Amniotic epithelial cell (primary cell): Measurements from ENCODE around the gene PHLDB2.

Source experiments
- DNase-seq: peaks from one replicate; pipeline ENCODE4 v3.0.0-alpha.2; 2010; ENCODE audit warnings: low read depth

PHLDB2 gene

GRCh38 chr3:111924283-111924682, 65.2 kb downstream of the PHLDB2 start:
- no peak for DNase-seq

DNA sequence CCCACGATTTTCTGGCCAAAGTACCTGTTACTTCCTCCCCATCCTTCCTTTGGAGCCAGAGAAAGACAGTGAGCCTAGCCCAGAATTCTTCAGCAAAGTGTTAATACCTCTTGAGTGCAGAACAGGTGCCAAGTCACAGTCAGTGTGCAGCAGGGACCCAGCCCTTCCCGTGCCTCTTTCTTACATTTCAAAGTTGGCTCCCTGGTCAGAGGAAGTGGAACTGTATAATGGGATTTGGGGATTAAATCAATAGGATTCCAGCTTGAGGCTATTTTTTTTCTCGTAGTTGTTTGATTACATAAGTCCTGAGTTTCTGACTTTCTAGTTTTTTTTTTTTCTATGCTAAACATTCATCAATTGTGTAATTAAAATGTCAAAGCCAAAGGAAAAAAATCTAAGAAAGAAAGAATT, 67.2 kb downstream of the PHLDB2 start:
- DNase-seq: no peak

DNA sequence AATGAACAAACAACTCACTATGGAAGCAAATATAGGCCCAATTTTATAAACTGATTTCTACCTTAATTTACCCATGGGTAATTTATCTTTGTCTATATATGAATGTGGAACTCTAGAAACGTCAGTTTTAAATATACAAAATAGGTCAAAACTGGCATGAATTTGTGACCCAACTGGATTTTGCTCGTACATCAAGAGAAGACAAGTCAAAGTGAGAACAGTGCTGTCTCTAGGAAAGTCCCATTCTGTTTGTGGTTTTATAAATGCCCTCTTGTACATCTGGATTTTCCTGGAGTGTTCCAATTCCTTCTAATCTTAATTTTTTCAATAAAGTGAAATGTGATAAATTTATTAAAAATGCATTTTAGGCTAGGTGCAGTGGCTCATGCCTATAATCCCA, 69.5 kb downstream of the PHLDB2 start:
- no peak for DNase-seq

DNA sequence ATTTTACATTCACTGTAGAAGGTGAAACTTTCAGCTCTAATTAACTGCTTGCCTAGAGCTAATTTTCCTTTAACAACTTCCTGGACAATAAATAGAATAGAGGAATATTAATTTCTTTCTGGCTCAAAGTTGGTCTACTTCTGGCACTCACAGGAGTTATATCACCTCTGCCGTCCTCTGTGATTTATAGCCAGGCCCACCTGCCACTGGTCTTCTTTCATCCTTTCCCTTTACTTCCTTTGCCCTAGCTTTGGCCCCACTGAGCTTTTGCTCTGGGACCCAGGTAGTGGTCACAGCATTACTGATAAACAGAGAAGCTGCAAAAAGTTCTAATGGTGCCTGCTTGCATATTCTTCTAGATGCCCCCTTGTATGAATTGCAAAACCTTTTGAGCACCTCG, 70.4 kb downstream of the PHLDB2 start:
- no peak for DNase-seq

DNA sequence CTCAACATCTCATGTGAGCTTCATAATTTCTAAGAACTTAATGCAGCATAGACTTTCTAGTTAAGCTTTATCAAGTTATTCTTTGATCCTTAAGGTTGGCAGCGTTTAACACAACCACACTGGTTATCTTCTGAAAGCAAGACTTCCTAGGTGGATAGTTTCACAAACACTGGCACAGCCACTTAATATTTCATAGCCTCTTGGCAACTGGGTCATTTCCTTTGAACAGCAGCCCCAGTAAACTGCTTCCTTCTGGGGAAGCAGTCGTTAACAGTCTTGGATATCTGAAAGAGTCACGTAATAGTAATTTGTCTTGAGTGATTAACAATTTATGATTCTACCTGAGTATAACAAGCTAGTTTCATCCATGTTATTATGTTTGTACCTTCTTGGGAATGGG, 73.9 kb downstream of the PHLDB2 start:
- no peak for DNase-seq

- DNase-seq: peak; percentile 62
Observed at GRCh38 chr3:111936191-111936841, 77.3 kb downstream of the PHLDB2 start.

DNA sequence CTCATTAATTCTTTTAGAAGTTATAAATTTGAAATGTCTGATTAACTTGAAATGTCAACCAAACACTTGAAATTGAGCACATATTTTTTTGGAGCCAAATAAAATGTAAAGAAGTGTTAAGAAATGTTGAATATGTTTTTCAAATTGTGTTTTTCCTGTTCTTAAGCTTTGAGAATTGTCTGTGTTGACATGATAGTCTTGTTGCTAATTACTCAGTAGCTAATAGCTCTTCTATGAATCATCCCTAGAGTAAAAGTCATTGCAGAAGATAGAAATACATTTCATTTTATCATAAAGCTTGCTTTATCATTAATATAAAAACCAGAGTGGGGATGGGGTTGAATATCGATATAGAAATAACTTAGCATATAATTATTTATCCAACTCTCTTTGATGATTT, 77.9 kb downstream of the PHLDB2 start:
- DNase-seq: peak; percentile 61

DNA sequence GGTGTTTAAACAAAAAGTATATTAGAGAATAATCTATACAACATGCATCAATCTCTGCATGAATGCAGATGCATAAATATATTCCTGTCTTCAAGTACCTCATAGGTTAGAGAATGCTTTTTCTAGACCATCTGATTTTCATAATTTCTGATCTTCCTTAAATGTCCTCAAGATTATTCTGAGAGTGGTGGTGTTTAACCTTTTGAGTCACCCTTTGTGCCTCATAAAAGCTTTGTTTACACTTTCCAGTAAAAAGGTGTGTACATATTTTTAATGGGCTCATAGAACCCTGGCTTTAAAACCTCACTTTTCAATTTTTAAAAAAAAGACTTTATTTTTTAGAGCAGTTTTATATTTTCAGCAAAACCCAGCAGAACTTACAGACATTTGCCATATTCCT, 78.8 kb downstream of the PHLDB2 start:
- no peak for DNase-seq

DNA sequence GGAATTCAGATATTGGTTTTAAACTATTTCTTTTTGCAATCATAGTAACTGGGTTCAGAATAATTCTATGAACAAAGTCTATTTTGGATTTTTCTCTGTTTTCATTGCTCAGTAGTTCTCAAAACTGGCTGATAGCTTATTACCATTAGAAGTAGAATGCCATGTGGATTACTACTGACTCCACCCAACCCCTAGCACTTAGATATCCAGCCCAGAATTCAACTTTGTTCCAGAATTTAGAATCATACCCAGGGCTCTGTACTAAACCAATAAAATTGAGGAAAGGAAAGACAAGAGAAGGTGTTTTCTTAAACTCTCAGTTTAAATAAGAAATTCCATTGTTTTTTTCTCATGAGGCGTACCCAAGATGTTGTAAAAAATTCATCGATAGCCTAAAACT, 80.8 kb downstream of the PHLDB2 start:
- no peak for DNase-seq

DNA sequence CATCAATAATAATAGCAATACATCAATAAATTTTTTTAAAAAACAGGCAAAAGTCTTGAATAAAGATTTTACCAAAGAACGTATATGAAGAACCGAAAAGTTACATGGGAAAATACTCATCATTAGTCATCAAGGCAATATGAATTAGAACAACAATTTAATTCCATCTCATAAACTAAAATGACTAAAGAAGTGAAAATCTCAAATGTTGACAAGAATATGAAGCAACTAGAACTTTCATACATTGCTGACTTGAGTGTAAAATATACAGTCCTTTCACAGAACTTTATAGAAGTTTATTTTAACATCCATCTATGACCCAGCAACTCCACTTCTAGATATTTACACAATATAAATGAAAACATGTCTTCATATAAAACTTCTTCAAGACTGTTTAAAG, 84.5 kb downstream of the PHLDB2 start:
- peak; percentile 16 for DNase-seq

GRCh38 chr3:111944372-111944771, 85.3 kb downstream of the PHLDB2 start:
- DNase-seq: peak; percentile 41

- peak; percentile 78 for DNase-seq
Observed at GRCh38 chr3:111947231-111947630, 88.2 kb downstream of the PHLDB2 start.

DNA sequence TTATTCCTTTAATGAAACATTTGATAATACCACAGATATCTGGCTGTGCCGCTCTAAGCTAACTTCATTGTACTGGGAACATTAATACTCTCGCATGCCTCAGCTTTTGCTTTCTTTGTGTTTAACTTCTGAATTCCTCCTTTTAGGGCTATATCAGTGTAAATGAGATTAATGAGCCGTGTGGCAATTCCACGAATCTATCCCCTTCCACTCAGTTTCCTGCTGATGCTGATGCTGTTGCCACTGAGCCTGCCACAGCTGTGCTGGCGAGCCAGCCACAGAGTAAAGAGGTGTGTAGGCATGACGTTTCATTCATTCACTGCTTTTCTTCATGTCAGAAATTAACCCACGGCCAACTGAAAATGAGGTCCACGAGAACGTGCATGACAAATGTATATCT, 89.7 kb downstream of the PHLDB2 start:
- DNase-seq: no peak

DNA sequence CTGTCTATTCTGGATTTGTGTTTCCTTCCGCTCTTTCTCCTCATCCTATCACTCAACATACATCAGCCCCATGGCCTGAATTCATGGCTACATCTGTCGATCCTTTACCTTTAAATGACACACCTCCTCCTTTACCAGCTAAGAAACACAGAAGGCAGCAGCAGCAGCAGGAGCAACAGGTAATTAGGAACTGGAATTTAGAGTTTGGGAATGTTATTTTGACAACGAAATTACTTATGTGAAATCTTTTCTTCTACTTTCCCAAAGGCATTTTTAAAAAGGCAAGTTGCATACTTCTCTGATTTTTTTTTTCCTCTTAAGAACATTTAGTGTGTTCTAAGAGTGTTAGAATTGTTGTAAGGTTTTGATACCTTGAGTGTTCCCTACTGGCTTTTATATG, 90.6 kb downstream of the PHLDB2 start:
- DNase-seq: no peak

GRCh38 chr3:111951032-111951431, 92.0 kb downstream of the PHLDB2 start:
- no peak for DNase-seq

GRCh38 chr3:111952086-111952485, 93.0 kb downstream of the PHLDB2 start:
- DNase-seq: no peak

- peak; percentile 74 for DNase-seq
Observed at GRCh38 chr3:111952866-111953450, 93.9 kb downstream of the PHLDB2 start.

- DNase-seq: no peak
Observed at GRCh38 chr3:111954228-111954990, 95.3 kb downstream of the PHLDB2 start.

- DNase-seq: no peak
Observed at GRCh38 chr3:111955876-111956275, 96.8 kb downstream of the PHLDB2 start.

- DNase-seq: no peak
Observed at GRCh38 chr3:111956449-111956848, 97.4 kb downstream of the PHLDB2 start.

GRCh38 chr3:111956995-111957734, 98.1 kb downstream of the PHLDB2 start:
- DNase-seq: no peak

- no peak for DNase-seq
Observed at GRCh38 chr3:111961461-111962164, 102.5 kb downstream of the PHLDB2 start.
